Dedifferentiated amniotic fluid mesenchymal stem cell (primary cell): Measurements from ENCODE around the gene NTSR1.
A peak's percentile ranks its signal among the peaks of the same experiment; 100 is the strongest.

Source experiments
- DNase-seq: peaks from one replicate; pipeline ENCODE4 v3.0.0-alpha.2; 2016; ENCODE audit errors: extremely low spot score

The NTSR1 gene

GRCh38 chr20:62708591-62709536, at the start of gene NTSR1:
TSS of gene NTSR1 (plus strand) at chr20:62708836. CDS start at chr20:62709208, 372 bp downstream.
- DNase-seq = no peak

- DNase-seq = no peak
Measured at GRCh38 chr20:62659488-62660239, 49.0 kb upstream of the NTSR1 start.

- DNase-seq = no peak
Measured at GRCh38 chr20:62660240-62660615, 48.4 kb upstream of the NTSR1 start.

- no peak for DNase-seq
Measured at GRCh38 chr20:62660768-62661167, 47.9 kb upstream of the NTSR1 start.

- DNase-seq = no peak
Measured at GRCh38 chr20:62661647-62662046, 47.0 kb upstream of the NTSR1 start.

- peak; percentile 43 for DNase-seq
Measured at GRCh38 chr20:62662422-62662821, 46.2 kb upstream of the NTSR1 start.

GRCh38 chr20:62663145-62664018, 45.3 kb upstream of the NTSR1 start:
- DNase-seq = no peak

GRCh38 chr20:62664019-62664971, 44.3 kb upstream of the NTSR1 start:
- DNase-seq = no peak

- DNase-seq = no peak
Measured at GRCh38 chr20:62665153-62665754, 43.4 kb upstream of the NTSR1 start.

GRCh38 chr20:62665826-62666735, 42.6 kb upstream of the NTSR1 start:
- no peak for DNase-seq

GRCh38 chr20:62666736-62667529, 41.7 kb upstream of the NTSR1 start:
- DNase-seq = no peak

GRCh38 chr20:62667530-62668440, 40.9 kb upstream of the NTSR1 start:
- DNase-seq = no peak

- peak; percentile 70 for DNase-seq
Measured at GRCh38 chr20:62668441-62669027, 40.1 kb upstream of the NTSR1 start.

GRCh38 chr20:62669249-62669648, 39.4 kb upstream of the NTSR1 start:
- DNase-seq = no peak

- no peak for DNase-seq
Measured at GRCh38 chr20:62670156-62670555, 38.5 kb upstream of the NTSR1 start.

GRCh38 chr20:62670998-62671397, 37.6 kb upstream of the NTSR1 start:
- no peak for DNase-seq

- DNase-seq = no peak
Measured at GRCh38 chr20:62671765-62672164, 36.9 kb upstream of the NTSR1 start.
